Measurements from ENCODE around the gene FBXL20. TPM values are rescaled to one million over a fixed set of nuclear protein-coding genes. Genes with fewer than 3 reads are reported as not detected.

The FBXL20 gene
- total RNA-seq, 1 experiment from 2014 or later = 9.7 TPM

GRCh38 chr17:39402244-39402889 is 941 bp upstream of the FBXL20 start:
- ATAC-seq (peak; percentile 79), DNase-seq (ENCODE audit: low spot score) (peak; percentile 95)
- Mint-ChIP-seq H3K36me3 (peaks cover 2% of the 10 kb centered on the region; the same call in 1 of the 2 replicates), H3K27me3 (ENCODE audit: low read depth) (peaks cover 4% of the 10 kb centered on the region), H3K4me3 (peak overlapping the region; percentile 96), H3K27ac (peak overlapping the region; percentile 90; the same call in 1 of the 2 replicates), H3K4me1 (peaks cover 7% of the 10 kb centered on the region), H3K9me3 (no peaks in the 10 kb centered on the region)
- ChIA-PET CTCF (interaction anchor here (0.6 to 3.7 kb wide), 7 partner anchors 49 to 226 kb away, joined by 3 to 12 read pairs (median 5); partner anchors contain the start of gene MED1), POLR2A (interaction anchor here (0.6 to 1.5 kb wide), 5 partner anchors 12 to 59 kb away, joined by 3 to 8 read pairs (median 3); partner anchors contain the start of gene CDK12)
- TF ChIP-seq NFE2L1 (CRISPR knock-in tag; IDR thresholded peaks at IDR 0.05) (peak; percentile 82; the same call in 1 of the 2 replicates), ARID4B (CRISPR knock-in tag; IDR thresholded peaks at IDR 0.05; ENCODE audit: borderline replicate concordance) (0 out of 2 replicates have a peak, but pooled peaks have one; percentile 50), CREM (CRISPR knock-in tag; IDR thresholded peaks at IDR 0.05) (peak; percentile 57; the same call in 1 of the 2 replicates), GTF2I (CRISPR knock-in tag; conservative IDR thresholded peaks at IDR 0.05) (no peak), MAX (CRISPR knock-in tag; IDR thresholded peaks at IDR 0.05) (peak; percentile 91; the same call in 1 of the 2 replicates), NFYB (CRISPR knock-in tag; conservative IDR thresholded peaks at IDR 0.05; ENCODE audit: low read depth) (peak; percentile 72), OVOL2 (CRISPR knock-in tag; IDR thresholded peaks at IDR 0.05; ENCODE audit: borderline replicate concordance) (no peak), E2F4 (CRISPR knock-in tag; IDR thresholded peaks at IDR 0.05; ENCODE audit: borderline replicate concordance, low read depth) (peak; percentile 77; the same call in 1 of the 2 replicates), FOXK1 (CRISPR knock-in tag; IDR thresholded peaks at IDR 0.05) (peak; percentile 95)

- TF ChIP-seq ZBTB21 (CRISPR knock-in tag; IDR thresholded peaks at IDR 0.05; ENCODE audit: borderline replicate concordance) = no peak
- TF ChIP-seq STAT6 (CRISPR knock-in tag; conservative IDR thresholded peaks at IDR 0.05; ENCODE audit: low read depth) = no peak
- no peak for TF ChIP-seq USF1 (CRISPR knock-in tag; IDR thresholded peaks at IDR 0.05)
- TF ChIP-seq ZNF317 (CRISPR knock-in tag; IDR thresholded peaks at IDR 0.05; ENCODE audit: borderline replicate concordance, low read depth) = no peak
- TF ChIP-seq RELA (CRISPR knock-in tag; IDR thresholded peaks at IDR 0.05; ENCODE audit: borderline replicate concordance) = no peak
- no peak for TF ChIP-seq FOXJ3 (CRISPR knock-in tag; IDR thresholded peaks at IDR 0.05; ENCODE audit: borderline replicate concordance)
- no peak for TF ChIP-seq PRDM15 (CRISPR knock-in tag; IDR thresholded peaks at IDR 0.05)
- no peak for TF ChIP-seq MAX (CRISPR knock-in tag; IDR thresholded peaks at IDR 0.05)
- no peaks in the 10 kb centered on the region for H3K36me3 Mint-ChIP-seq
- H3K27ac Mint-ChIP-seq = peak overlapping the region; percentile 92
- no peaks in the 10 kb centered on the region for H3K9me3 Mint-ChIP-seq
- CTCF ChIA-PET = interaction anchor here (0.7 to 3.7 kb wide), 5 partner anchors 126 to 655 kb away, joined by 3 to 12 read pairs (median 4); no protein-coding TSS in a partner anchor
- H3K4me1 Mint-ChIP-seq = peaks cover 7% of the 10 kb centered on the region
- H3K4me3 Mint-ChIP-seq = peak overlapping the region; percentile 96
- DNase-seq (ENCODE audit: low spot score) (no peak), ATAC-seq (no peak; the same call in 1 of the 2 replicates)
- peaks cover 4% of the 10 kb centered on the region for H3K27me3 Mint-ChIP-seq (ENCODE audit: low read depth)
- POLR2A ChIA-PET = interaction anchor here (0.6 to 1.3 kb wide), 4 partner anchors 9 to 135 kb away, joined by 3 to 7 read pairs (median 4); no protein-coding TSS in a partner anchor
Measured at GRCh38 chr17:39400547-39401411, 647 bp downstream of the FBXL20 start.

Data from WTC11 (cell line).